GM19455 (cell line): ENCODE results near the gene IMMP2L.

Experiments
- ATAC-seq: cut with Tn5 transposase; IDR thresholded peaks from one replicate; pipeline ENCODE4 v1.9.1; 2021; ENCODE audit not compliant: unreplicated experiment

The IMMP2L gene

DNA sequence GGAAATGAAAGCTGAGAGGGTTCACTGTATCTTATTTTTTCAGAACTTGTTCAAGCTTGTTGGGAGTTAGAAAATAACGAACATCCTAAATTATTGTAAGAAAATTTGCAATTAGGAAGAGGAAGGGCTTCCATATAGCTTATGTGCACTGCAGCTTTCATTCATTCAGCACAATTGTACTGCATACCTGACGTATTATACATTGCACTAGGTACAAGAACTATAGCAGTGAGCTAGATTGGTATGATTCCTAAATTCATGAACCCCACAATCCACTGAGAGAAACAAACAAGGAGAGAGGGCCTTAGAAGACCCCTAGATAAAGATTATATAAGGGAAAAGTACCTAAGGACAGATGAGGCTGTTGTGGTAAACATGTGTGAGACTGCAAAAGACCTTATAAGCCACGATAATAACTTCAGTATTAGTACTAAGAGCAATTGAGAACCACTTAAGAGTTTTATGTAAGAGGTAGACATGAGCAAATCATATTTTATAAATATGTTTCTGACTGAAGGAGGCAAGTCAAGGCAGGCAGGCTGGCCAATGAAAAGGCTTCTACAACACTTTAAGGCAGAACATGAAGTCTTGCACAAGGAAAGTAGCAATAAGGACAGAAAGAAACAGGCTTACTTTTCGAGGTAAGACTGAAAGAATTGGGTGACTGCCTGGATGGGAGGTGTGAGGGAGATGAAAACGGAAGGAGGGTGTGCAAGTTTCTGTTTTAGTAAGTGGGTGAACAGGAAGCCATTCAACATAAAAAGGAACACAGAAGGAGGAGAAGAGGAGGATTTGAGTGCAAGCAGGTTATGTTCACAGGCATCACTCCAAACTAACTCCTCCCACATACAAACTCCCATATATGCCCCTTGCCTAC lies 549.3 kb downstream of the IMMP2L start:
- peak; percentile 94 for ATAC-seq

DNA sequence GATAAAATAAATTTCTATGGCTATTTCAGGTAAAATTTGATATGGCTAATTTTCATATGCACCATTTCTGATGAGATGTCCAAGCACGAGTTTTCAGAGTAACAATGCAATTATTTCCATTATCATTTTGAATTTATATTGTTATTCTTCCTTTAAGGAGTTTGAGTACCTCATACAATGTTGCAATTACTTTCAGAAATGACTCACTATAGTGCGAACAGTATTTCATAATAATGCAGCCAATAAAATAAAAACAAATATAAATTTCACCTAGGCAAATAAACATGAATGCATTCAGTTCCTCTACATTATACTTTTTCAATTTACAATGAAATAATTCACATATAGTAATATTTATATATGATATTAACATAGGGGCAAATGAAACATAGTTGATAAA lies 550.1 kb downstream of the IMMP2L start:
- no peak for ATAC-seq

DNA sequence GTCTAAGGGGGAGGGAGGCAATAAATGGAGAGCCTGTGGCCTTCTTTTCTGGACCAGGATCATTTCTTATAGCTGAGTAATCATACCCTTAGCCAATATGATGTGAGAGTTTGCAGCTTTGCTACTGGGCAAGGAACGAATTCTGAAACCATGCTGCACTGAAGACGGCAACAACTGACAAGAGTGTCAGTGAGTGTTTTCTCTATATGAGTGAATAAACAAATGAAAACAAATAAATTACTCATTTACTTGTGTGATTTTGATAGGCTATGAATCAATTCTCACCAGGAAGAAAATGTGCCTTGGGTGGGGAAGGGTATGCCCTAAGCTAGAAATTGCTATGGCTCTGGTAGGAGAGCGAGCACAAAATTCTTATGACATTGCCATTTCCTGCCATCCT lies 550.8 kb downstream of the IMMP2L start:
- ATAC-seq = no peak

DNA sequence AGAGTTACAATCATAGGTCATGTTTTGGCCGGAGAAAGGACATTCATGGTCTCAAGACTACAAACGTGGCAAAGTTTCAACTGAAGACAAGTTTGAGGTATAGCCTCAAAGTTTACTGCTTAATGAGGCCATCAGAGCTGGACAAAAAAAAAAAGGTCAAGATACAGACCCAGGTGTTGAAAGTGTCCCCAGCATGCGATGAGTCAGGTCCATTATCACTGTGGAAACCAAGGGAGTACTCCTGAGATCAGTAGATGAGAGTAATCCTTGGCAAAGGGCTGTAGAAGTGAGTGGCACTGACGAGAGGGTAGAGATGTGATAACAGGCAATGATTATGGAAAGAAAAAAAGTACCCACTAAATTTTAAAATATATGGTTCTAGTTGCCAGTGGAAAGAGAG lies 551.5 kb downstream of the IMMP2L start:
- ATAC-seq = no peak

DNA sequence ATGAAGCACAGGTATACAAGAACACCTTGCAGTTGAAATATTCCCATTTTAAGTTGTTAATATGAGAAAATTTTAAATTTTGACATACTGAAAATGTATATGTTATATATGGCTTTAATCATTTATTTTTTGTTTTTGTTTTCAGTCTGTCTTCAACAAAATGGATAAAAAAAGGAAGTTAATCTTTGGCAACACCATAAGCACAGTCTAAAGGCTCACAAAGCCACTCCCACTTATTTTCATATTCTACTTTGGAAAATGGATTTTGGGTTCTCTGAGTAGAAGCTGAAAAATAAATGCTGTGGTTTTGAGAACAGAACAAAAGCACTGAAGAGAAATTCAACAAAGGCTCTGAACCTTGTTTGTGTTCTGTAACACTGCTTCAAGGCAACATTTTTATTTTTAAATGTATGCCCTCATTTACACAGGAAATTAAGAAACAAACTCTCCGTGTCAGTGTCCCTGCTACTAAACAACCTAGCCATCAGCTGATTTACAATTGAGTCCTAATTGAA lies 552.7 kb downstream of the IMMP2L start:
- ATAC-seq = no peak

DNA sequence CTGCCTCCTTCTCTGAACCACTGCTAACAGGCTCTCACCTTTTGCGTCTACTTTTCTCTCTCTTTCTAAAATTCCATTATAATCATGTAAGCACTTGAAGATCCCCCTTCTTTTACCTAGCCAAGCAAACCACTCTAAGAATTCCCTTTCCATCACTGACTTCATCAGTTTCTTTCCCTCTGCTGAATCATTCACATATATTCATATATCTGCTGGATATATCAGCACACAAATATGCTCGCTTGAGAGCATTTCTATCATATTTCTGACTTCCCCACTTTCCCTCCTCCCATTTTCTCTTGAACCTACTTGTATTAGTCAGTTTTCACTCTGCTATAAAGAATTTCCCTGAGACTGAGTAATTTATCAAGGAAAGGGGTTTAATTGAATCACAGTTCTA lies 555.6 kb downstream of the IMMP2L start:
- ATAC-seq = no peak

DNA sequence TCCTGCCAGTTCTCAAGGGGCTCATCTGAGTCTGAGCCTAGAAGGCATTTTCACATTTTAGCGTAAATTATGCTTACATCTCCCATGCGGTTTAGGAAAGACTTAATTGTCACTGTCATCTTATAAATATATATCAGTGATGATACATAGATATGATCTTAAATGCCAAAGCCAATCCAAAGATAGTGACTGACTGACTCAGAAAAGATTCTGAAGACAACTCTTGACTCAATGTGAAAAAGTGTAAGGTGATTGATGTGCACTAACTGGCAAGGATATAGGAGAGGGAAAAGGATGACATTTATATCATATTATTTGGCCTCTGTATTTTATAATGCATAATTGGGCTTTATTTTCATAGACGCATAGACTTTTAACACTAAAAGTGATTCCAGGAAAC lies 556.3 kb downstream of the IMMP2L start:
- no peak for ATAC-seq

DNA sequence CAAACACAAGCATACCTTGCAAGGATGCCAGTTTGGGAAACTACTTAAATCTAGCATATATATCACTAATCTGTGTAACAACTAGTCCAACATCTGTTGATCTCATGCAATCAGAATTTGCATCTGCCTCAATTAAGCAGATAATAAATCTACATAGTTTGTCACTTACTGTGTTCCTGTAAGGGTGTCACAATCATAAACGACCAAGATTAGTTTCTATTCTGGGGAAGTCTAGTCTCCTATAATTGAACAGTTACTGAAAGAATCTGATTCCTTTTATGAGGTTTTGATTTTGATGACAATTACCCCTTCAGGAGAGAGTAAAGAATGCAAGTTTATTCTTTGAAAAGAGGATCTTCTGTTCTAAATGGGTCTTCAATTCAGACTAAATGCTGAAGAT lies 556.8 kb downstream of the IMMP2L start:
- ATAC-seq = no peak

DNA sequence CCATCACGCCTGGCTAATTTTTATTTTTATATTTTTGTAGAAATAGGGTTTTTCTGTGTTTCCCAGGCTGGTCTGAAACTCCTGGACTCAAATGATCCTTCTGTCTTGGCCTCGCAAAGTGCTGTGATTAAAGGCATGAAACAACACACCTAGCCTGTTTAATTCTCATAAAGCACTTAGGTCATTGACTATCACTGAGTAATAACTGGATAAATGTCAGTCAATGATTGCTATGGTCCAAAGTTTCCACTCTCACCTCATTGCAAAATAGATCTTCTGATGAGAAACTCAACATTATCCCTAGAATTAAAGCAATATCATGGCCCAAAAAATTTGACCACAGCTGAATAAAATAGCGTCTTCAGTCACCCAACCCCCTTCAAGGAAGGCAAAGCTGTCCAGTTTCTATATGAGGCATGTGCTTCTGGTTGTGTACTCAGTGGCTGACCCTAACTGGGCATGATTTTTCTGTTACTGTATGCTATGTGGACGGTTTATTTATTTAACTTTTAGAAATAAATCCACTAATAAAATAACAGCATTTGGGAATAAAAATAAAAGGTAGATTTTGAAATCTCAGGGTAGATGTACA lies 557.9 kb downstream of the IMMP2L start:
- no peak for ATAC-seq

DNA sequence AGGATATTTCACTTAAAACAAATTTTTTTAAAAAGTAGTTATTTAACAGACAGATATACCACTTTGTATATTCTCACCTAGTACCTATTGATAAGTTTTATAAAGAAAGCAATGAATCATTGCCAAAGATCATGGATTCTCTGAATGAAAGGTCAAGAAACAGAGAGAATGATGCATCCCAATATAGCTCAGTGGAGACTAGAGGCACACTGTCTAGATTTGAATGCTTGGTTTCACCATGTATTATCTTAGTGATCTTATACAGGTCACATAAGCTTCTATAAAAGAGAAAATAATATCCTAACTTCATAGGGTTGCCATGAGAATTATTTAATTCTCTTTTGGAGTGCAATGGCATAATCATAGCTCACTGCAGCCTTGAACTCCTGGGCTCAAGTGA lies 558.4 kb downstream of the IMMP2L start:
- ATAC-seq = no peak

DNA sequence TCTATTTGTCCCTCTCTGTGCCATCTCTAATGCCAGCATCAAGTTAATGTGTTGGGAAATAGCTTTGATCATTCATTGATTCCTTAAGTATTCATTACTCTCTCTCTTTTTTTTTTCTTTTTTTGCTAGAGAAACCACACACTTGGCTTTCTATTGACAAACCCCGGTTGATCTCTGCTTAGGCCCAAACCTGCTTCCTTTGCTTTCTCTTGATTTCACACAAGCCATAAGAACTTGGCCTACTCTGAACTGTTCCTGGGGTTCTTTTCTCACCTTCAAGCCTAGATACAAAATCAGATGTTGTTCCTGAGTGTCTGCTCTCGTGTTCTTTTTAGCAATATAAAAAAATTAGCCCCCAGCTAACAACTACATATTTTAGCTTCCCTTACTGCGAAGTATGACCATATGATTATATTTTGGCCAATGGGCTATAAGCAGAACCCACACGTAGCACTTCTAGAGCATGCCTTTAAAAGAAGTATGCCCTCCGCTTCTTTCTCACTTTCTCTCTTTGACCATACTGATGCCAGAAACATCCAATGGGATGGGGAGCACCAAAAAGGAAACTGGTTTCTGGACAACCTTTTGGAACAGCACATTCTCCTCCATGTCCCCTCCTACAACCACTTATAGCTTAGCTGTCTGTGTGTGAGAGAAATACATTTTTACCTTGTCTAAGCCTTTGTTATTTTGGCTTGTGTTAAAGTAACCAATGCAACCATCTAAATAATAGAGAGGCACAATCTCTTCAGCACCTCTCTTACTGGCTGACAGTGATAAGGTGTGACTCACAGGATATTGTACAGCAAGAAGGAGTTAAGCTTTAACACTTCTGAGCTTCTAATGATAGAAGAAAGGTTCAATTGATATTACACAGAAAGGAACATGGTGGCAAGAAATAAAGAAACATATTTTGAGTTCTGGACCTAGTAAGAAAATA lies 568.0 kb downstream of the IMMP2L start:
- ATAC-seq = no peak

DNA sequence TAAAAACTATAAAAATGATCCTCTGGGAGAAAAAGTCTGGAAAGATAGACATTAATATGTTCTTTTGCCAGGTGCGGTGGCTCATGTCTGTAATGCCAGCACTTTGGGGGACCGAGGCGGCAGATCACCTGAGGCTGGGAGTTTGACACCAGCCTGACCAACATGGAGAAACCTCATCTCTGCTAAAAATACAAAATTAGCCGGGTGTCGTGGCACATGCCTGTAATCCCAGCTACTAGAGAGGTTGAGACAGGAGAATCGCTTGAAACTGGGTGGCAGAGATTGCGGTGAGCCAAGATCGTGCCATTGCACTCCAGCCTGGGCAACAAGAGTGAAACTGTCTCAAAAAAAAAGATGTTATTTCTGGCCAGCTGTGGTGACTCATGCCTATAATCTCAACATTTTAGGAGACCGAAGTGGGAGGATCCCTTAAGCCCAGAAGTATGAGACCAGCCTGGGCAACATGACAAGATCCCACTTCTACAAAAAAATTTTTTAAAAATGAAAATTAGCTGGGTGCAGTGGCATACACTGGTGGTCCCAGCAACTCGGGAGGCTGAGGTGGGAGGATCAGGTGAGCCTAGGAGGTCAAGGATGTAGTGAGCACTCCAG lies 573.3 kb downstream of the IMMP2L start:
- ATAC-seq = no peak

DNA sequence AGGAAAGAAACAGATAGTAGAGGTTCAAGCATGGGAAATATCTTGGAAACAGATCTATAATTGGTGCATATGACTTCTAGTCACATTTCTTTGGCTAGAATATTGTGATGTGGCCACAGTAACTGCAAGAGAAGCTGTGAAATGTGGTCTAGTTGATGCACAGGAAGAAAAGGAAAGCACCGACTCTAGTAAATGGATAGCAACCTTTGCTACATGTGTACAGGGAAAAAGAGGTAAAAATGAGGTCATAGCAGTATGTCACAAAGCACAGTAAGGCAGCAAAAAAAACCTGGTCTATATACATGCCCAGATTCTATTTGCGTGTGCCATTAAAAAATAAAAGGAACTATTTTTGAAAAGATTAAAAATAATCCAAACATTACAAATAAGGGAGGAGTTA lies 573.9 kb downstream of the IMMP2L start:
- ATAC-seq = no peak

DNA sequence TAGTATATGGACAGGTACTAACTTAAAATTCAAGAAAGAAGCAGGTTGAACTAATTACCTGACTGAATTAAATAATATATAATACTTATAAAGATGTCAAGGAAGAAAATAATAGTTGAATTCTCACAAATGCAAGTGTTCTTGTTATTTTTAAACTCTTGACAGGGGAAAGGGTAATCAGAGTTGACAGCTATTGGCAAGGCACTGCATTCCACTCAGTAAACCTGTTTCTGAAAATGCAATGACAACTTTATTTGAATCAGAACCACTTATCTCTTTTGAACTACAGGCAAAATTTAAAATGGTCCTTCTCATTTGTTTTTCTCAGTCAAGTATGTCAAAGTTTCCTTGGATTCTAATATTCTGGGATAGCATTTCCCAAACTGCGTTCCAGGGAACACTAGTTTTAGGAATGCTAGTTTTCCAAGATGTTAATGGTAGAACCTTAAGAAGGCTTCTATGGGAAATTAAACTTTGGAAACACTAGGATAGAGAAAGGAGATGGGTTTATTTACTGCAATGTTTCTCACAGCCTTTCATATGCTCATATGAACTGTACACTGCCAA lies 575.1 kb downstream of the IMMP2L start:
- no peak for ATAC-seq

DNA sequence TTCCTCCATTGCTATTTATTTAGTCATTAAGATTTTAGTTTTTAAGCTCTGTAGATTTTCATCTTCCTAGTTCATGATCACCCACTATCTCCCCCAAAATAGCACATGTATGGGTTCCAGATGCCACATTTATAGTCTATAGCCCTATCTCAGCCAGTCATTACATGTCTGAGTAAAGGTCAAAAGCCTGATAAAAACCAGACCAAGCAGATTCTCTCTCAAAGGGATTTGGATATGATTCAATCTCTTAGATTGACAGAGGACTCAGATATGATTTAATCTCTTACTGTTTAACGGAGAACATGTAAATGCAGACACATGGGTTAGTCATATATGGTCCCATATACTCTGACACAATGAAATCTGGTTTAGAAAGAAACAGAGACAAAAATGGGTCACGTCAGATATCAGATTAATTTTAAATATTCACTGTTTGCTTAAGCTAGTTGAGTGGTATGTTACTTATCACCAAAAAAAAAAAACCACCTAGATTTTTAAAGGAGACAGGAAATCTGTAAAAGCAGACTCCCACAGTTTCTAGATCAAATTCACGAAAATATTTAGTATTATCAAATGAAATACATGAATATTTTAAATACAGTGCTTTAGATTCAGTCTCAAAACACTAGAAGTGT lies 578.4 kb downstream of the IMMP2L start:
- ATAC-seq = no peak

DNA sequence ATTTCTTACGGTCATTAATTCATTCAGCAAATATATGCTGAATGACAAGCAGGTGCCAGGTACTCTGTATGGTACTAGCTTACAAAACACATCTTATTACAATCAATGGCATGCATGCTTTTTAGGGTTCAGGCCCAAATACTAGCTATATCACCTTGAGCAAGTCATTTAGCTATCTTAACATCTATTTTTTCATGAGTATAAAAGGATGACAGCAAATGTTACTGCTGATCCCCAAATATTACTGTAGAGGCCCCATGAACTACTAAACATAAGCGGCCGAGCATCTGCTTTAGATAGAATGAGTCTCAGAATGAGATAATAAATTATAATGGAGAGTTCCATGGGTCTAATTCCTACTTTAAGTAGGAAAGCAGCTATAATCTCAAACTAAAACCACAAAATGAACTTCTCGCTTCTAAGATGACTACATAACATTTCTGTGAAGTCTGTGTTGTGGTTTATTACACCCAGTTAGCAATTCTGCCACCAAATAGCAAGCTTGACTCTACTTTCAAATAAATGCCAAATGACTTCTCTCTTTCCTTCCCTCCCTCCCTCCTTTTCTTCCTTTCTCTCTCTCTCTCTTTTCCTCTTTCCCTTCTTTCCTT lies 585.1 kb downstream of the IMMP2L start:
- no peak for ATAC-seq

DNA sequence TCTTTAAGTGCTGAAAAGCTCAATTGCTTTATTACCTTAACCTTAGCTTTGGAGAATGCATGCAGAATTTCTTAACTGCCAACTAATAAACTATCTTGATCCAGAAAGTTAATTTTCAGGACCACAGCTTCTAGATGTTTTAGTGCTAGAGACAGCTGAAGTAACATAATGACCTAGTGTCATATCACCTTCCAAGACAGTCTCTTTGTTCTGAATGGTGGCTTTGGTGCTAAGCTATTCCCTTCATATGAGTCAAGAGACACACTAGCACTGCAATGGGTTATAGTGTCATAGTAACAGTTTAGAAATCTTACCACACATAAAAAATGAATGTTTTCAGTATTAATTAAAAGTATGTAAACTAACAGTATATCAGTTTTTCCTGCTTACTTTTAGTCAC lies 586.8 kb downstream of the IMMP2L start:
- no peak for ATAC-seq

DNA sequence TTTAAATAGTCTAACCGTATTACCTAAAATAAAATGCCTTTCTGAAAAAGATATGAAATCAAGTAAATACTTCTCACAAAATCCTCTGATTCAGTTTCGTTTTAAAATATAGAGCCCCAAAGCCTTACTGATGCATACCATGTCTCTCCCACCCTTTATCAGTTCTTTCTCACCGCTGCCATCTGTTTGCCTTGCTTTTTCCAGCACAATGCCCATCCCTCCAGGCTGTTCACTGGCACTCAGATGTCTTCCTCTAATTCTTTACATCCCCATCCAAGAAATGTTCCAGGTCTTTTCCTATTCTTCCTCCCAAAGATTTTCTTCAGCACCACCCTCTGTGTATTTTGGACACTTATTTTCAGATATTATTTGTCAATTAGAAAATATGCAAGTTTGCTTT lies 587.9 kb downstream of the IMMP2L start:
- no peak for ATAC-seq

DNA sequence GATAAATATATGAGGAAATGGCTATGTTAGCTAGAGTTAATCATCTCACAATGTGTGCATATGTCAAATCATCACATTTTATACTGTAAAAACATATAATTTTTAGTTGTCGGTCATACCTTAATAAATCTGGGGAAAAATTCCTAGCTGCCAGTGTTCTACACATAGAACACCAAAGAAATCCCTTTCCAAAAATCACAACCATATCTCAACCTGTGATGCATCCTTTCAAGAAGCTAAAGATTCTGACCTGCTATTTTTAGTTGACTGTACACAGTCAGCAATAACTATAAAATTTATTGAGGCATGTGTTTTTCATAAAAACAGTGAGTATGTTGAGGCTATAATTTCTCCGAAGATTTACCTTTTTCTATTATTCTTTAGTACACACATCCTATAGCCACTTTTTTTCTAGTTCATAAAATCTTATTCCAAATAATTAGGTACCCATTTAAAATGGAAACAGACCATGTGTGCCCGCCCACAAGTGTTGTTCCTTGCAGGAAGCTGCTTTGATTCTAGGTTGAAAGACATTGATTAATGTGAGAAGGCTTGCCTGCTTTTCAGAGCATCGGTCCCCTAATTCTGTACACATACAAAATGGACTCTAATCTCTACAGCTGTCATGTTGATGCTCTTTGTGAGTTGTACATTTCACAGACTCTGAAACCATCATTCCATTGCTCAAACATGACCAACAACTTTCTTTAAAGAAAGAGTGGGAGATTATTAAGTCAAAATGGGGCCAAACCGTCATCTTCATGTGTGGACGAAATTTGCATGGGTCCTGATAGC lies 588.9 kb downstream of the IMMP2L start:
- no peak for ATAC-seq
